Mesothelial cell of epicardium (in vitro differentiated cells): ENCODE measurements around the gene CCSER2. TPM values are rescaled to one million over a fixed set of nuclear protein-coding genes. Genes with fewer than 3 reads are reported as not detected.
"Not testable (repeated sequence)": the region's sequence is repeated elsewhere in the genome, so short reads cannot be mapped to it uniquely, and the experiment has no call there.

Source experiments
- DNase-seq, 2 experiments: peaks; one replicate each; pipeline ENCODE4 v3.0.0; 2021; ENCODE audit warnings: low spot score in 2 of 2; ENCODE audit not compliant: unreplicated experiment in 2 of 2
- H3K27ac Mint-ChIP-seq: 2 replicates; pipeline ENCODE4 v1.8.0; 2021; ENCODE audit warnings: mixed read lengths
- H3K27me3 Mint-ChIP-seq: 2 replicates; pipeline ENCODE4 v1.8.0; 2021; ENCODE audit warnings: low read depth, mixed read lengths
- H3K36me3 Mint-ChIP-seq: 2 replicates; pipeline ENCODE4 v1.8.0; 2021; ENCODE audit warnings: mixed read lengths
- H3K4me1 Mint-ChIP-seq: 2 replicates; pipeline ENCODE4 v1.8.0; 2021; ENCODE audit warnings: mixed read lengths
- H3K4me3 Mint-ChIP-seq: 2 replicates; pipeline ENCODE4 v1.8.0; 2021; ENCODE audit warnings: mild to moderate bottlenecking, moderate library complexity, mixed read lengths
- H3K9me3 Mint-ChIP-seq: 2 replicates; pipeline ENCODE4 v1.8.0; 2021; ENCODE audit warnings: mixed read lengths
- total RNA-seq: library from RNA; stranded (reverse); gene quantifications from 3 replicates; pipeline ENCODE4 v1.2.1, GENCODE V29; 2021
- TF ChIP-seq, protein P1 (sequence below): fragments of 200-600 bp; sonication (generic); IDR thresholded peaks from one replicate; pipeline ENCODE4 v1.5.0; 2021; ENCODE audit warnings: antibody characterized with exemption; ENCODE audit not compliant: unreplicated experiment

The CCSER2 gene
- total RNA-seq, 1 donor from 2014 or later = 37.1 TPM

- Mint-ChIP-seq H3K9me3 (peaks cover 19% of the 10 kb centered on the region), H3K4me3 (no peak overlapping the region), H3K4me1 (peaks cover 22% of the 10 kb centered on the region), H3K36me3 (peaks cover 25% of the 10 kb centered on the region), H3K27ac (peak overlapping the region; percentile 63), H3K27me3 (no peaks in the 10 kb centered on the region)
- DNase-seq = no peak
- TF ChIP-seq, protein P1, sequence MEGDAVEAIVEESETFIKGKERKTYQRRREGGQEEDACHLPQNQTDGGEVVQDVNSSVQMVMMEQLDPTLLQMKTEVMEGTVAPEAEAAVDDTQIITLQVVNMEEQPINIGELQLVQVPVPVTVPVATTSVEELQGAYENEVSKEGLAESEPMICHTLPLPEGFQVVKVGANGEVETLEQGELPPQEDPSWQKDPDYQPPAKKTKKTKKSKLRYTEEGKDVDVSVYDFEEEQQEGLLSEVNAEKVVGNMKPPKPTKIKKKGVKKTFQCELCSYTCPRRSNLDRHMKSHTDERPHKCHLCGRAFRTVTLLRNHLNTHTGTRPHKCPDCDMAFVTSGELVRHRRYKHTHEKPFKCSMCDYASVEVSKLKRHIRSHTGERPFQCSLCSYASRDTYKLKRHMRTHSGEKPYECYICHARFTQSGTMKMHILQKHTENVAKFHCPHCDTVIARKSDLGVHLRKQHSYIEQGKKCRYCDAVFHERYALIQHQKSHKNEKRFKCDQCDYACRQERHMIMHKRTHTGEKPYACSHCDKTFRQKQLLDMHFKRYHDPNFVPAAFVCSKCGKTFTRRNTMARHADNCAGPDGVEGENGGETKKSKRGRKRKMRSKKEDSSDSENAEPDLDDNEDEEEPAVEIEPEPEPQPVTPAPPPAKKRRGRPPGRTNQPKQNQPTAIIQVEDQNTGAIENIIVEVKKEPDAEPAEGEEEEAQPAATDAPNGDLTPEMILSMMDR = no peak
These were observed 78.2 kb downstream of the CCSER2 start for GRCh38 chr10:84406561-84406960.

DNA sequence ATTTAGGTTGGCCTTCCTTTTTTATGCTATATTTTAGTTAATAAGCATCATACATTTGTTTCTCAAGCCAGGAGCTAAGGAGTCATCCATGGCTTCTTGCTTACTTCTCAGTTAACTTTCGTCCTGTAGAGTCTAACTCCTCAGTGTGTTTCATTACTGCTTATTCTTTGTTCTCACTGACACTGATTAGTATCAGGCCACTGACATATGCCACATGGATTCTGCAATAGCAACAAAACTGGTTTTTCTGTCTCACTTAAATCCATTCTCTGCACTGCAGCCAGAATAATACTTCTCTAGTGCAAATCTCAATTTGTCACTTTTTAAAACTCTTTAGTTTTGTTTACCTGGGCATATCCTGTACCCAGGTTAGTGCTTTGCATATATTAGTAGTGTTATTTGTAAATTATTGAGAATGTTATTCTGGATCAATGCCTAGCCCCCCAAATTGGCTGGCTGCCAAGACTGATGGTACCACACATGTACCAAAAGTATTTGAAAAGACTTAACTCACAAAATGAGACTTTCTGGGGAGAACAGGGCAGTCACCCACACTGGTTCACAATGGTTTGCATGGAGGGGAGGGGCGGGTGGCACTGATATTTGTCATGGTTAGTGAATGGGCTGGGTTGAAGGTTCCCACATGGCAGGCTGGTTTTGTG, 79.1 kb downstream of the CCSER2 start:
- peaks cover 17% of the 10 kb centered on the region for H3K4me1 Mint-ChIP-seq
- H3K27ac Mint-ChIP-seq = peak overlapping the region; percentile 63
- no peak for DNase-seq
- no peaks in the 10 kb centered on the region for H3K27me3 Mint-ChIP-seq
- H3K9me3 Mint-ChIP-seq = peaks cover 28% of the 10 kb centered on the region
- no peak overlapping the region for H3K4me3 Mint-ChIP-seq
- H3K36me3 Mint-ChIP-seq = peaks cover 34% of the 10 kb centered on the region
- TF ChIP-seq, protein P1 = no peak

GRCh38 chr10:84412482-84412881, 84.1 kb downstream of the CCSER2 start:
- no peak overlapping the region for H3K27ac Mint-ChIP-seq
- TF ChIP-seq, protein P1 = no peak
- H3K4me3 Mint-ChIP-seq = no peak overlapping the region
- H3K36me3 Mint-ChIP-seq = peaks cover 65% of the 10 kb centered on the region
- no peaks in the 10 kb centered on the region for H3K27me3 Mint-ChIP-seq
- H3K9me3 Mint-ChIP-seq = peaks cover 56% of the 10 kb centered on the region
- H3K4me1 Mint-ChIP-seq = peaks cover 8% of the 10 kb centered on the region
- no peak for DNase-seq

DNA sequence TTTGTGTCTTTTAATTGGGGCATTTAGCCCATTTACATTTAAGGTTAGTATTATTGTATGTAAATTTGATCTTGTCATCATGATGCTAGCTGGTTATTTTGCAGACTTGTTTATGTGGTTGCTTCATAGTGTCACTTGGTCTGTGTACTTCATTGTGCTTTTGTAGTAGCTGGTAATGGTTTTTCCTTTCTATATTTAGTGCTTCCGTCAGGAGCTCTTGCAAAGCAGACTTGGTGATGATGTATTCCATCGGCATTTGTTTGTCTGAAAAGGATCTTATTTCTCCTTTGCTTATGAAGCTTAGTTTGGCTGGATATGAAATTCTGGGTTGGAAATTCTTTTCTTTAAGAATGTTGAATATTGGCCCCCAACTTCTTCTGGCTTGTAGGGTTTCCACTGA, 85.7 kb downstream of the CCSER2 start:
- not testable (repeated sequence) for DNase-seq, H3K27me3 Mint-ChIP-seq, H3K4me1 Mint-ChIP-seq, H3K4me3 Mint-ChIP-seq, H3K27ac Mint-ChIP-seq
- H3K9me3 Mint-ChIP-seq = peaks cover 56% of the 10 kb centered on the region
- H3K36me3 Mint-ChIP-seq = peaks cover 65% of the 10 kb centered on the region

- H3K4me3 Mint-ChIP-seq = no peak overlapping the region
- peaks cover 45% of the 10 kb centered on the region for H3K9me3 Mint-ChIP-seq
- peaks cover 61% of the 10 kb centered on the region for H3K36me3 Mint-ChIP-seq
- no peaks in the 10 kb centered on the region for H3K27me3 Mint-ChIP-seq
- no peak overlapping the region for H3K27ac Mint-ChIP-seq
- TF ChIP-seq, protein P1 = no peak
- DNase-seq = no peak
- peaks cover 15% of the 10 kb centered on the region for H3K4me1 Mint-ChIP-seq
These were observed 87.3 kb downstream of the CCSER2 start for GRCh38 chr10:84415539-84416244.

- H3K36me3 Mint-ChIP-seq = peaks cover 60% of the 10 kb centered on the region
- peaks cover 44% of the 10 kb centered on the region for H3K9me3 Mint-ChIP-seq
- DNase-seq = no peak
- TF ChIP-seq, protein P1 = no peak
- no peak overlapping the region for H3K4me3 Mint-ChIP-seq
- H3K27me3 Mint-ChIP-seq = no peaks in the 10 kb centered on the region
- H3K4me1 Mint-ChIP-seq = peaks cover 15% of the 10 kb centered on the region
- no peak overlapping the region for H3K27ac Mint-ChIP-seq
These were observed 87.8 kb downstream of the CCSER2 start for GRCh38 chr10:84416245-84416555.
